ENCODE measurements around the gene SPARC.

GRCh38 chr5:151676314-151676712, 10.4 kb downstream of the SPARC start:
- TF ChIP-seq ZBTB7A (IDR thresholded peaks at IDR 0.05; ENCODE audit: low read depth) (no peak), MAX (IDR thresholded peaks at IDR 0.05) (no peak), USF1 (IDR thresholded peaks at IDR 0.05) (no peak), TEAD4 (IDR thresholded peaks at IDR 0.05) (no peak), EGR1 (IDR thresholded peaks at IDR 0.05) (no peak), NFIC (IDR thresholded peaks at IDR 0.05) (no peak), FOXM1 (IDR thresholded peaks at IDR 0.05; ENCODE audit: borderline replicate concordance, low read depth) (no peak), REST (IDR thresholded peaks at IDR 0.05; ENCODE audit: low read depth) (no peak), YY1 (IDR thresholded peaks at IDR 0.05; ENCODE audit: low read depth) (no peak), TCF12 (IDR thresholded peaks at IDR 0.05; ENCODE audit: low read depth) (no peak), RAD21 (IDR thresholded peaks at IDR 0.05; ENCODE audit: low read depth) (no peak)

Measured in Ishikawa (cell line).